HEK293 (cell line): ENCODE results near the gene TNFRSF25.

Experiments
- CTCF ChIA-PET: fragments of 350-600 bp; formaldehyde crosslinking; extraction: SDS; loops from one replicate; lab custom pipeline; 2021; ENCODE audit warnings: antibody characterized with exemption; lab: Yijun Ruan, JAX
- POLR2A ChIA-PET: fragments of 300-600 bp; formaldehyde crosslinking; extraction: SDS; loops from one replicate; lab custom pipeline; 2020; ENCODE audit warnings: antibody characterized with exemption, inconsistent platforms; lab: Yijun Ruan, JAX
- H3K27ac ChIP-seq: fragments of 200-500 bp; sonication (Bioruptor generic); 2 replicates; pipeline ENCODE4 v1.5.1; 2014; ENCODE audit warnings: low read depth, low read length, control low read depth, inconsistent platforms; ENCODE audit errors: extremely low read depth
- H3K36me3 ChIP-seq, 2 experiments: fragments of 200-500 bp in 1 of 2; sonication (Bioruptor generic) in 1 of 2; 1 replicate in 1 of 2; 2 replicates in 1 of 2; pipeline ENCODE4 v1.5.1; 2014 to 2017; ENCODE audit warnings: inconsistent platforms in 2 of 2, low read length in 2 of 2; ENCODE audit not compliant: control insufficient read depth in 2 of 2, insufficient read depth in 1 of 2
- H3K4me1 ChIP-seq: fragments of 200-500 bp; sonication (Bioruptor generic); 2 replicates; pipeline ENCODE4 v1.5.1; 2014; ENCODE audit warnings: mild to moderate bottlenecking, low read length, inconsistent platforms; ENCODE audit not compliant: control insufficient read depth, insufficient read depth
- H3K4me3 ChIP-seq: 2 replicates; pipeline ENCODE4 v1.5.1; 2011; ENCODE audit warnings: low read depth, mild to moderate bottlenecking, control low read depth, low read length, moderate library complexity
- H3K9me3 ChIP-seq: fragments of 200-500 bp; sonication (Bioruptor generic); 2 replicates; pipeline ENCODE4 v1.5.1; 2014; ENCODE audit warnings: low read depth, low read length, inconsistent platforms; ENCODE audit not compliant: control insufficient read depth, insufficient read depth
- EGR2 ChIP-seq: fragments of 450-650 bp; formaldehyde crosslinking; IDR thresholded peaks from 2 replicates; pipeline ENCODE4 v1.5.1; 2016; ENCODE audit warnings: low read depth, missing biosample characterization, missing genetic modification characterization
- GLI4 ChIP-seq: fragments of 450-650 bp; formaldehyde crosslinking; IDR thresholded peaks from 2 replicates; pipeline ENCODE4 v1.5.1; 2016; ENCODE audit warnings: missing biosample characterization, missing genetic modification characterization
- HOXD13 ChIP-seq: sonication (generic); formaldehyde crosslinking; IDR thresholded peaks from 2 replicates; pipeline ENCODE4 v1.8.0; 2022; ENCODE audit warnings: missing genetic modification reagents, borderline replicate concordance
- IKZF3 ChIP-seq: fragments of 450-650 bp; IDR thresholded peaks from 2 replicates; pipeline ENCODE4 v1.5.0; 2018; ENCODE audit warnings: missing biosample characterization, mild to moderate bottlenecking, missing genetic modification characterization, moderate library complexity
- MYNN ChIP-seq: fragments of 450-650 bp; formaldehyde crosslinking; IDR thresholded peaks from 2 replicates; pipeline ENCODE4 v1.5.1; 2016; ENCODE audit warnings: missing biosample characterization, missing genetic modification characterization, borderline replicate concordance
- OSR2 ChIP-seq: fragments of 450-650 bp; formaldehyde crosslinking; IDR thresholded peaks from 2 replicates; pipeline ENCODE4 v1.5.1; 2016; ENCODE audit warnings: missing biosample characterization, missing genetic modification characterization
- RBAK ChIP-seq: fragments of 450-650 bp; formaldehyde crosslinking; IDR thresholded peaks from 2 replicates; pipeline ENCODE4 v1.5.1; 2016; ENCODE audit warnings: missing biosample characterization, missing genetic modification characterization
- SALL2 ChIP-seq: fragments of 450-650 bp; formaldehyde crosslinking; IDR thresholded peaks from 2 replicates; pipeline ENCODE4 v1.5.0; 2017; ENCODE audit warnings: missing biosample characterization, mild to moderate bottlenecking, missing genetic modification characterization, borderline replicate concordance
- YY1 ChIP-seq: fragments of 450-650 bp; formaldehyde crosslinking; IDR thresholded peaks from 2 replicates; pipeline ENCODE4 v1.5.1; 2018; ENCODE audit warnings: missing biosample characterization, missing genetic modification characterization
- ZBTB7A ChIP-seq: fragments of 450-650 bp; formaldehyde crosslinking; IDR thresholded peaks from 2 replicates; pipeline ENCODE4 v1.5.1; 2016; ENCODE audit warnings: low read depth, missing biosample characterization, missing genetic modification characterization
- ZFHX2 ChIP-seq: fragments of 450-650 bp; formaldehyde crosslinking; conservative IDR thresholded peaks from 2 replicates; pipeline ENCODE4 v1.5.1; 2016; ENCODE audit warnings: missing biosample characterization, missing genetic modification characterization
- ZFP41 ChIP-seq: fragments of 450-650 bp; formaldehyde crosslinking; IDR thresholded peaks from 2 replicates; pipeline ENCODE4 v1.5.1; 2016; ENCODE audit warnings: missing biosample characterization, missing genetic modification characterization, borderline replicate concordance
- ZNF121 ChIP-seq: fragments of 450-650 bp; formaldehyde crosslinking; IDR thresholded peaks from 2 replicates; pipeline ENCODE4 v1.5.1; 2016; ENCODE audit warnings: missing biosample characterization, missing genetic modification characterization
- ZNF2 ChIP-seq: fragments of 450-650 bp; formaldehyde crosslinking; IDR thresholded peaks from 2 replicates; pipeline ENCODE4 v1.5.1; 2016; ENCODE audit warnings: missing biosample characterization, missing genetic modification characterization
- ZNF211 ChIP-seq: fragments of 450-650 bp; formaldehyde crosslinking; IDR thresholded peaks from 2 replicates; pipeline ENCODE4 v1.5.1; 2016; ENCODE audit warnings: low read depth, missing biosample characterization, missing genetic modification characterization
- ZNF341 ChIP-seq: fragments of 450-650 bp; formaldehyde crosslinking; IDR thresholded peaks from 2 replicates; pipeline ENCODE4; 2016; ENCODE audit warnings: low read depth, missing biosample characterization, missing genetic modification characterization
- ZNF521 ChIP-seq: fragments of 450-650 bp; formaldehyde crosslinking; IDR thresholded peaks from 2 replicates; pipeline ENCODE4 v1.5.1; 2017; ENCODE audit warnings: missing biosample characterization, mild to moderate bottlenecking, missing genetic modification characterization
- ZNF549 ChIP-seq: fragments of 450-650 bp; IDR thresholded peaks from 2 replicates; pipeline ENCODE4 v1.5.1; 2018; ENCODE audit warnings: missing biosample characterization, missing genetic modification characterization, mild to moderate bottlenecking, inconsistent platforms, moderate library complexity
- ZNF596 ChIP-seq: fragments of 450-650 bp; IDR thresholded peaks from 2 replicates; pipeline ENCODE4 v1.5.0; 2018; ENCODE audit warnings: missing biosample characterization, mild to moderate bottlenecking, missing genetic modification characterization, moderate library complexity
- ZNF624 ChIP-seq: fragments of 450-650 bp; formaldehyde crosslinking; IDR thresholded peaks from 2 replicates; pipeline ENCODE4 v1.5.1; 2017; ENCODE audit warnings: missing biosample characterization, missing genetic modification characterization
- ZXDB ChIP-seq: fragments of 450-650 bp; formaldehyde crosslinking; IDR thresholded peaks from 2 replicates; pipeline ENCODE4 v1.5.1; 2016; ENCODE audit warnings: missing biosample characterization, missing genetic modification characterization
- TF ChIP-seq, protein P1 (sequence below): fragments of 450-650 bp; formaldehyde crosslinking; IDR thresholded peaks from 2 replicates; pipeline ENCODE4 v1.5.1; 2016; ENCODE audit warnings: missing biosample characterization, missing genetic modification characterization, borderline replicate concordance
- TF ChIP-seq, protein P2 (sequence below): fragments of 450-650 bp; formaldehyde crosslinking; IDR thresholded peaks from 2 replicates; pipeline ENCODE4 v1.5.1; 2017; ENCODE audit warnings: missing biosample characterization, missing genetic modification characterization
- TF ChIP-seq, protein P3 (sequence below): fragments of 450-650 bp; formaldehyde crosslinking; optimal IDR thresholded peaks from 2 replicates; pipeline ENCODE3; 2016; ENCODE audit warnings: missing biosample characterization, mild to moderate bottlenecking, missing genetic modification characterization
- TF ChIP-seq, protein P4 (sequence below): fragments of 450-650 bp; formaldehyde crosslinking; IDR thresholded peaks from 2 replicates; pipeline ENCODE4 v1.5.1; 2016; ENCODE audit warnings: missing biosample characterization, missing genetic modification characterization

The TNFRSF25 gene

DNA sequence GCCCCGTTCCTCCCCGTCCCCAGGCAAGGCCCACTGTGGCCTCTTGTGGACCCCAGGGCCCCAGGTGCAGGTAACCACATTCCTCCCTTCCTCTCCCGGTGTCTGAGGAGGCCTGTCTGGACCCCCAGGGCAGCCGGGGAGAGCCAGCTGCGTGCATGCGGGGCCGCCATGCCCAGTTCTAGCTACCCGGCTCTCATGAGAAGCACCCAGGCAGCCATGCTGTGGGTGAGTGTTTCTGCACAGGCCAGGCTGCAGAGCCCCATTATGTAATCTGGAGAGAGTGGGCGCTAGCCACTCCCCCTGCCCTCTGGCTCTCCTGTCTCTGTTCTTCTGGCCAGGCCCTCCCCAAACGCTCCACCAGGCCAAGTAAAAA is 43.9 kb upstream of the TNFRSF25 start:
- H3K4me1 ChIP-seq = no peaks in the 10 kb centered on the region
- POLR2A ChIA-PET = no interaction called here
- TF ChIP-seq ZFHX2 (tag by site-specific recombination) = peak; percentile 60
- TF ChIP-seq RBAK (tag by site-specific recombination) = no peak
- no peak for TF ChIP-seq ZNF341
- TF ChIP-seq, protein P1, sequence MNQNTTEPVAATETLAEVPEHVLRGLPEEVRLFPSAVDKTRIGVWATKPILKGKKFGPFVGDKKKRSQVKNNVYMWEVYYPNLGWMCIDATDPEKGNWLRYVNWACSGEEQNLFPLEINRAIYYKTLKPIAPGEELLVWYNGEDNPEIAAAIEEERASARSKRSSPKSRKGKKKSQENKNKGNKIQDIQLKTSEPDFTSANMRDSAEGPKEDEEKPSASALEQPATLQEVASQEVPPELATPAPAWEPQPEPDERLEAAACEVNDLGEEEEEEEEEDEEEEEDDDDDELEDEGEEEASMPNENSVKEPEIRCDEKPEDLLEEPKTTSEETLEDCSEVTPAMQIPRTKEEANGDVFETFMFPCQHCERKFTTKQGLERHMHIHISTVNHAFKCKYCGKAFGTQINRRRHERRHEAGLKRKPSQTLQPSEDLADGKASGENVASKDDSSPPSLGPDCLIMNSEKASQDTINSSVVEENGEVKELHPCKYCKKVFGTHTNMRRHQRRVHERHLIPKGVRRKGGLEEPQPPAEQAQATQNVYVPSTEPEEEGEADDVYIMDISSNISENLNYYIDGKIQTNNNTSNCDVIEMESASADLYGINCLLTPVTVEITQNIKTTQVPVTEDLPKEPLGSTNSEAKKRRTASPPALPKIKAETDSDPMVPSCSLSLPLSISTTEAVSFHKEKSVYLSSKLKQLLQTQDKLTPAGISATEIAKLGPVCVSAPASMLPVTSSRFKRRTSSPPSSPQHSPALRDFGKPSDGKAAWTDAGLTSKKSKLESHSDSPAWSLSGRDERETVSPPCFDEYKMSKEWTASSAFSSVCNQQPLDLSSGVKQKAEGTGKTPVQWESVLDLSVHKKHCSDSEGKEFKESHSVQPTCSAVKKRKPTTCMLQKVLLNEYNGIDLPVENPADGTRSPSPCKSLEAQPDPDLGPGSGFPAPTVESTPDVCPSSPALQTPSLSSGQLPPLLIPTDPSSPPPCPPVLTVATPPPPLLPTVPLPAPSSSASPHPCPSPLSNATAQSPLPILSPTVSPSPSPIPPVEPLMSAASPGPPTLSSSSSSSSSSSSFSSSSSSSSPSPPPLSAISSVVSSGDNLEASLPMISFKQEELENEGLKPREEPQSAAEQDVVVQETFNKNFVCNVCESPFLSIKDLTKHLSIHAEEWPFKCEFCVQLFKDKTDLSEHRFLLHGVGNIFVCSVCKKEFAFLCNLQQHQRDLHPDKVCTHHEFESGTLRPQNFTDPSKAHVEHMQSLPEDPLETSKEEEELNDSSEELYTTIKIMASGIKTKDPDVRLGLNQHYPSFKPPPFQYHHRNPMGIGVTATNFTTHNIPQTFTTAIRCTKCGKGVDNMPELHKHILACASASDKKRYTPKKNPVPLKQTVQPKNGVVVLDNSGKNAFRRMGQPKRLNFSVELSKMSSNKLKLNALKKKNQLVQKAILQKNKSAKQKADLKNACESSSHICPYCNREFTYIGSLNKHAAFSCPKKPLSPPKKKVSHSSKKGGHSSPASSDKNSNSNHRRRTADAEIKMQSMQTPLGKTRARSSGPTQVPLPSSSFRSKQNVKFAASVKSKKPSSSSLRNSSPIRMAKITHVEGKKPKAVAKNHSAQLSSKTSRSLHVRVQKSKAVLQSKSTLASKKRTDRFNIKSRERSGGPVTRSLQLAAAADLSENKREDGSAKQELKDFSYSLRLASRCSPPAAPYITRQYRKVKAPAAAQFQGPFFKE (tag by site-specific recombination) = no peak
- TF ChIP-seq HOXD13 (CRISPR knock-in tag) = no peak
- TF ChIP-seq, protein P2, sequence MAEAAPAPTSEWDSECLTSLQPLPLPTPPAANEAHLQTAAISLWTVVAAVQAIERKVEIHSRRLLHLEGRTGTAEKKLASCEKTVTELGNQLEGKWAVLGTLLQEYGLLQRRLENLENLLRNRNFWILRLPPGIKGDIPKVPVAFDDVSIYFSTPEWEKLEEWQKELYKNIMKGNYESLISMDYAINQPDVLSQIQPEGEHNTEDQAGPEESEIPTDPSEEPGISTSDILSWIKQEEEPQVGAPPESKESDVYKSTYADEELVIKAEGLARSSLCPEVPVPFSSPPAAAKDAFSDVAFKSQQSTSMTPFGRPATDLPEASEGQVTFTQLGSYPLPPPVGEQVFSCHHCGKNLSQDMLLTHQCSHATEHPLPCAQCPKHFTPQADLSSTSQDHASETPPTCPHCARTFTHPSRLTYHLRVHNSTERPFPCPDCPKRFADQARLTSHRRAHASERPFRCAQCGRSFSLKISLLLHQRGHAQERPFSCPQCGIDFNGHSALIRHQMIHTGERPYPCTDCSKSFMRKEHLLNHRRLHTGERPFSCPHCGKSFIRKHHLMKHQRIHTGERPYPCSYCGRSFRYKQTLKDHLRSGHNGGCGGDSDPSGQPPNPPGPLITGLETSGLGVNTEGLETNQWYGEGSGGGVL (tag by site-specific recombination) = no peak
- TF ChIP-seq ZNF521 (tag by site-specific recombination) = no peak
- peak; percentile 39; the same call in 1 of the 2 replicates for TF ChIP-seq EGR2 (tag by site-specific recombination)
- TF ChIP-seq IKZF3 (tag by site-specific recombination) = no peak
- TF ChIP-seq ZXDB (tag by site-specific recombination) = no peak
- TF ChIP-seq OSR2 (tag by site-specific recombination) = no peak
- TF ChIP-seq SALL2 = no peak
- TF ChIP-seq ZNF624 (tag by site-specific recombination) = no peak
- no peak for TF ChIP-seq MYNN (tag by site-specific recombination)
- TF ChIP-seq YY1 (tag by site-specific recombination) = no peak
- no peak for TF ChIP-seq ZNF596 (tag by site-specific recombination)
- no peak for TF ChIP-seq ZNF2
- H3K9me3 ChIP-seq = no peaks in the 10 kb centered on the region
- no peak overlapping the region for H3K4me3 ChIP-seq
- no peak overlapping the region for H3K27ac ChIP-seq
- CTCF ChIA-PET = no interaction called here
- no peaks in the 10 kb centered on the region for H3K36me3 ChIP-seq

DNA sequence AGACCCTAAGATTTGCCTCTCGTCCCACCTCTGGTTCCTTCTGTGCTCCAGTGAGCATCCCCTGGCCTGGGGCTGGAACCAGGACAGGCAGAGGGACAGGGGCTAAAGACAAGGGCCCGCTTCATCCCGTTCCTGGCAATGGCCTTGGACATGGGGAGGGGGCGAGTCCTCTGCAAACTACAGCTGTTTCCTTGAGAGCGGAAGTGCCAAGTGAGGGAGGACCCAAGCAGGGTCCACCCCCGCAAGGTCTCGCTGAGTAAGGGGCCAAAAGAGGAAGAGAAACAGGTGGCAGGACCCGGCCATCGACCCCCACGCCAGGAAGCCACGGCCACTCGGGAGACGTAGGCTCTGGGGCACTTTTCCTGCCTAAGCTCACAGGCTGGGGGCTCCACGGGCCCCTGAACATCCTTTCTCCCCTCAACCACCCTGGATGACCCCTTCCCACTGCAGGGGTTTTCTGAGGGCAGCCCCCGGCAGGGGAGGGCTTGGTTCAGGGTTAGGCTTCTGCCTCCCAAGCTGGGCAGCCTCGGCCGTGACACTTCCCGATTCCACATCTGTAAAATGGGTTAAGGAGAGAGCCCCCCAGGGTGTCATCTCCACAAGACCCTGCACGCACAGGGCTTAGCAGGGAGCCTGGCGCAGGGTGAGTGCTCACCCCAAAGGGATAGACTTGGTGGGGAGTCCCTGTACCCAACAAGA is 43.4 kb upstream of the TNFRSF25 start:
- no peak overlapping the region for H3K4me3 ChIP-seq
- H3K36me3 ChIP-seq = no peaks in the 10 kb centered on the region
- no peaks in the 10 kb centered on the region for H3K9me3 ChIP-seq
- no peaks in the 10 kb centered on the region for H3K4me1 ChIP-seq
- ChIA-PET POLR2A (no interaction called here), CTCF (no interaction called here)
- no peak overlapping the region for H3K27ac ChIP-seq
- TF ChIP-seq ZNF211 (tag by site-specific recombination) (no peak), ZNF549 (tag by site-specific recombination) (no peak), ZBTB7A (tag by site-specific recombination) (no peak), ZNF121 (no peak), ZFP41 (tag by site-specific recombination) (no peak), GLI4 (tag by site-specific recombination) (no peak)
- TF ChIP-seq, protein P3, sequence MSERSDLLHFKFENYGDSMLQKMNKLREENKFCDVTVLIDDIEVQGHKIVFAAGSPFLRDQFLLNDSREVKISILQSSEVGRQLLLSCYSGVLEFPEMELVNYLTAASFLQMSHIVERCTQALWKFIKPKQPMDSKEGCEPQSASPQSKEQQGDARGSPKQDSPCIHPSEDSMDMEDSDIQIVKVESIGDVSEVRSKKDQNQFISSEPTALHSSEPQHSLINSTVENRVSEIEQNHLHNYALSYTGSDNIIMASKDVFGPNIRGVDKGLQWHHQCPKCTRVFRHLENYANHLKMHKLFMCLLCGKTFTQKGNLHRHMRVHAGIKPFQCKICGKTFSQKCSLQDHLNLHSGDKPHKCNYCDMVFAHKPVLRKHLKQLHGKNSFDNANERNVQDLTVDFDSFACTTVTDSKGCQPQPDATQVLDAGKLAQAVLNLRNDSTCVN (tag by site-specific recombination) = no peak
- TF ChIP-seq, protein P4, sequence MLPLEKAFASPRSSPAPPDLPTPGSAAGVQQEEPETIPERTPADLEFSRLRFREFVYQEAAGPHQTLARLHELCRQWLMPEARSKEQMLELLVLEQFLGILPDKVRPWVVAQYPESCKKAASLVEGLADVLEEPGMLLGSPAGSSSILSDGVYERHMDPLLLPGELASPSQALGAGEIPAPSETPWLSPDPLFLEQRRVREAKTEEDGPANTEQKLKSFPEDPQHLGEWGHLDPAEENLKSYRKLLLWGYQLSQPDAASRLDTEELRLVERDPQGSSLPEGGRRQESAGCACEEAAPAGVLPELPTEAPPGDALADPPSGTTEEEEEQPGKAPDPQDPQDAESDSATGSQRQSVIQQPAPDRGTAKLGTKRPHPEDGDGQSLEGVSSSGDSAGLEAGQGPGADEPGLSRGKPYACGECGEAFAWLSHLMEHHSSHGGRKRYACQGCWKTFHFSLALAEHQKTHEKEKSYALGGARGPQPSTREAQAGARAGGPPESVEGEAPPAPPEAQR (tag by site-specific recombination) = no peak
